ENCODE measurements around the gene ZC2HC1B.
"Not testable (repeated sequence)": the region's sequence is repeated elsewhere in the genome, so short reads cannot be mapped to it uniquely, and the experiment has no call there.

ZC2HC1B gene

GRCh38 chr6:143884216-143884900 lies 20.1 kb downstream of the ZC2HC1B start:
- Mint-ChIP-seq H3K4me1 (no peaks in the 10 kb centered on the region), H3K27me3 (no peaks in the 10 kb centered on the region), H3K36me3 (peaks cover 6% of the 10 kb centered on the region)

DNA sequence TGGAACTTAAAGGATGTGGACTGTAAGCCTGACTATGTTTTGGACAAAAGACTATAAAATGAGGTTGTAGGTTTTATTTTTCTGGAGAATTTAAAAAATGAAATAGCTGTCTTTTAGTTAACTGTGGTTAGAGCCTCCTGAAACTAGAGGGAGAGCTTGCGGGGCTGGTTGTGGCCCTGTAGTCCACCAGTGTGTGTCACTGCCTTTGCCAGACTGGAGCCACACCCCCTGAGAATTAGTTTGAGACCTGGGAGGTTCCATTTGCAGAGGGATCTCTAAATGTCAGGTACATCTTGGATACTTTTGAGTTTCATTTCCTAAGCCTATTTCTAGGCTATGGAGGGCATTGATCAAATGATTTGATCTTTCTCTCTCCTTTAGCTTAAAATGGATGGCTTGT lies 20.8 kb downstream of the ZC2HC1B start:
- no peak overlapping the region for H3K27ac Mint-ChIP-seq
- no peaks in the 10 kb centered on the region for H3K9me3 Mint-ChIP-seq
- peaks cover 6% of the 10 kb centered on the region for H3K36me3 Mint-ChIP-seq
- H3K4me1 Mint-ChIP-seq = no peaks in the 10 kb centered on the region
- H3K4me3 Mint-ChIP-seq = no peak overlapping the region
- H3K27me3 Mint-ChIP-seq = no peaks in the 10 kb centered on the region

More at GRCh38 chr6:143884216-143884900, 20.1 kb downstream of the ZC2HC1B start:
- Mint-ChIP-seq H3K4me3 (no peak overlapping the region), H3K9me3 (no peaks in the 10 kb centered on the region), H3K27ac (no peak overlapping the region)

DNA sequence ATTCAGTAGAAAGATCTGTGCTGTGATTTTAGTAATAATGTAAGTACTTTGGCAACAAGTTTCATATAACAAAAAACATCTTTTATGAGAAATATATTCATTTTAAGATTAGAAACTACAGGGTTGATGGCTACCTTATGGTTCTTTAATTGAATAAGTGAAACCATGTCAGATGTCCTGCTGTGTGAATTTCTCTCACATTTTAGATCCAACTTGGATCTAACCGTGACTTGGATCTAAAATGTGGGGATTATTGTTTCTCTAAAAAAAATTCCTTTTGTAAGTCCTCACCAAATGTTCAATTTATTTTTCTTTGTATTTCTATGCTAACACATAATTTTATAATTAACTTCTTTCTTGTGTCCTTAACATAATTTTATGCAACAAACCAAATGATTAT lies 30.4 kb downstream of the ZC2HC1B start:
- Mint-ChIP-seq H3K9me3 (no peaks in the 10 kb centered on the region), H3K27ac (no peak overlapping the region), H3K27me3 (no peaks in the 10 kb centered on the region), H3K4me1 (no peaks in the 10 kb centered on the region), H3K36me3 (no peaks in the 10 kb centered on the region), H3K4me3 (no peak overlapping the region)

DNA sequence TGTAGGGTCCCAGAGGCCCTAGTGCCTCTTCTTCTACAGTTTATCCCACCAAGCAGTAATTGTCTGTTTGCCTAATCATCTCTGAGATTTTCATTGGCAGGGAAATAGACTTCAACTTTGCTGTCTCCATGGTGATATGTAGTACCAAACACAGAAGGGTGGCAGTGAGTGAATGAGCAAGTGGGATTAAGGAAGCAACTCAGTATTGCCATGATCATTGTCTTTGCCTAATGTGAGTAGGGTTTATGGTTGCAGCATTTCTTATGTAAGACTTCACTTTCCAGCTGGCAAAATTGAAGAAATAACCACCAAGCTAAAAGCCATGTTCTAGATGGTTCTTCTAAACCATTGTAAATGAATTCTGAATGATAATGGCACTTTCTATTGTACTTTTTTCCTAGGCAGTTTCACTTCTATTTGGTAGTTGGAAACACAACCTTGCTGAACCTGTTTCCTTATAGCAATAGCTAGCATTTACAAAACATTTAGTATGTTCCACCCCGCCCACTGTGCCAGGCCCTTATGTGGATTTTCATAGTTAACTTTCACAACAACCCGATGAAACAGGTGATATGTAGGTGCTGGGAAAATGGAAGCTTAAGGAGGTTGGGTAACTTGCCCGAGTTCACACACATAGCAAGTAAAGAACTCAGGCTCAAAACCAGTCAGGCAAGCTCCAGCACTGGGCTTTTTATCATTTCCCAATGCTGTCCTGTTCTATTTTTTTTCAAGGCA lies 32.0 kb downstream of the ZC2HC1B start:
- H3K36me3 Mint-ChIP-seq = peaks cover 2% of the 10 kb centered on the region
- H3K27me3 Mint-ChIP-seq = no peaks in the 10 kb centered on the region
- no peaks in the 10 kb centered on the region for H3K9me3 Mint-ChIP-seq
- no peaks in the 10 kb centered on the region for H3K4me1 Mint-ChIP-seq
- H3K27ac Mint-ChIP-seq = no peak overlapping the region
- no peak overlapping the region for H3K4me3 Mint-ChIP-seq

DNA sequence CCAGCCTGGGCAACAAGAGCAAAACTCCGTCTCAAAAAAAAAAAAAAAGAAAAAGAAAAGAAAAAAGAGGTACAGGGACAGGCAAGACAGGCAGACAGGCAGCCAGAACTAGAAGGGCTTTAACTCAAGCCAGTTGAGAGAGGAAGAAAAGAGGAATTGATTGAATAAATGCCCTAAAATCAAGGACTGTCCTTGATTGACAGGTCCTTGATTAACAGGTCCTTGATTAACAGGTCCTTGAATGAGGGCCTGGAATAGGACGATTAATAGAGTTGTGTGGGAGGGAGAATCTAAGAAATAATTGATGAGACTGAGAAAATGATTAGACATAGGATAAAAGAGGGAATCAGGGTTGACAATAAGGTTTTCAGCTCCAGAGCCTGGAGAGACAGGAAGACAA lies 36.1 kb downstream of the ZC2HC1B start:
- H3K36me3 Mint-ChIP-seq = peaks cover 2% of the 10 kb centered on the region
- no peak overlapping the region for H3K4me3 Mint-ChIP-seq
- no peaks in the 10 kb centered on the region for H3K4me1 Mint-ChIP-seq
- H3K9me3 Mint-ChIP-seq = no peaks in the 10 kb centered on the region
- H3K27me3 Mint-ChIP-seq = no peaks in the 10 kb centered on the region
- H3K27ac Mint-ChIP-seq = no peak overlapping the region

GRCh38 chr6:143901885-143902750 lies 37.8 kb downstream of the ZC2HC1B start:
- Mint-ChIP-seq H3K4me3 (no peak overlapping the region), H3K27ac (no peak overlapping the region), H3K36me3 (peaks cover 2% of the 10 kb centered on the region)

GRCh38 chr6:143902827-143903226 lies 38.6 kb downstream of the ZC2HC1B start:
- Mint-ChIP-seq H3K27me3 (no peaks in the 10 kb centered on the region), H3K4me3 (no peak overlapping the region), H3K36me3 (peaks cover 2% of the 10 kb centered on the region), H3K4me1 (no peaks in the 10 kb centered on the region), H3K27ac (no peak overlapping the region), H3K9me3 (no peaks in the 10 kb centered on the region)

More at GRCh38 chr6:143901885-143902750, 37.8 kb downstream of the ZC2HC1B start:
- Mint-ChIP-seq H3K9me3 (no peaks in the 10 kb centered on the region), H3K4me1 (no peaks in the 10 kb centered on the region), H3K27me3 (no peaks in the 10 kb centered on the region)

- no peaks in the 10 kb centered on the region for H3K27me3 Mint-ChIP-seq
- no peak overlapping the region for H3K27ac Mint-ChIP-seq
- H3K9me3 Mint-ChIP-seq = peaks cover 36% of the 10 kb centered on the region
- H3K4me3 Mint-ChIP-seq = no peak overlapping the region
- H3K4me1 Mint-ChIP-seq = no peaks in the 10 kb centered on the region
- peaks cover 41% of the 10 kb centered on the region for H3K36me3 Mint-ChIP-seq
Observed at GRCh38 chr6:143911028-143911427, 46.8 kb downstream of the ZC2HC1B start.

GRCh38 chr6:143912671-143913070 lies 48.4 kb downstream of the ZC2HC1B start:
- H3K36me3 Mint-ChIP-seq = peaks cover 43% of the 10 kb centered on the region
- H3K9me3 Mint-ChIP-seq = peaks cover 36% of the 10 kb centered on the region
- H3K27ac Mint-ChIP-seq = no peak overlapping the region

GRCh38 chr6:143917026-143917425 lies 52.8 kb downstream of the ZC2HC1B start:
- not testable (repeated sequence) for H3K4me1 Mint-ChIP-seq, H3K27ac Mint-ChIP-seq, H3K4me3 Mint-ChIP-seq, H3K27me3 Mint-ChIP-seq
- Mint-ChIP-seq H3K9me3 (peaks cover 27% of the 10 kb centered on the region), H3K36me3 (peaks cover 34% of the 10 kb centered on the region)

More at GRCh38 chr6:143912671-143913070, 48.4 kb downstream of the ZC2HC1B start:
- Mint-ChIP-seq H3K4me3 (no peak overlapping the region), H3K4me1 (no peaks in the 10 kb centered on the region), H3K27me3 (no peaks in the 10 kb centered on the region)

DNA sequence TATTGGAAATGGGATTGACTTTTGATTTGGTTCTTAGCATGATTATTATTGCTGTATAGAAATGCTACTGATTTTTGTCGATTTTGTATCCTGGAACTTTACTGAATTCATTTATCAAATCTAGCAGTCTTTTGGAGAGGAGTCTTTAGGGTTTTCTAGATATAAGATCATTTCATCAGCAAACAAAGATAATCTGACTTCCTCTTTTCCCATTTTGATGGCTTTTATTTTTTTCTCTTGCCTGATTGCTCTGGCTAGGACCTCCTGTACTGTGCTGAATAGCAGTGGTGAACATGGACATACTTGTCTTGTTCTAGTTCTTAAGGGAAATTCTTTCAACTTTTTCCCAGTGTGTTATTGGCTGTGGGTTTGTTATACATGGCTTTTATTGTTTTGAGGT lies 64.6 kb downstream of the ZC2HC1B start:
- peaks cover 30% of the 10 kb centered on the region for H3K9me3 Mint-ChIP-seq
- H3K36me3 Mint-ChIP-seq = peaks cover 29% of the 10 kb centered on the region
- H3K4me3 Mint-ChIP-seq = no peak overlapping the region
- H3K4me1 Mint-ChIP-seq = no peaks in the 10 kb centered on the region
- no peak overlapping the region for H3K27ac Mint-ChIP-seq
- no peaks in the 10 kb centered on the region for H3K27me3 Mint-ChIP-seq

DNA sequence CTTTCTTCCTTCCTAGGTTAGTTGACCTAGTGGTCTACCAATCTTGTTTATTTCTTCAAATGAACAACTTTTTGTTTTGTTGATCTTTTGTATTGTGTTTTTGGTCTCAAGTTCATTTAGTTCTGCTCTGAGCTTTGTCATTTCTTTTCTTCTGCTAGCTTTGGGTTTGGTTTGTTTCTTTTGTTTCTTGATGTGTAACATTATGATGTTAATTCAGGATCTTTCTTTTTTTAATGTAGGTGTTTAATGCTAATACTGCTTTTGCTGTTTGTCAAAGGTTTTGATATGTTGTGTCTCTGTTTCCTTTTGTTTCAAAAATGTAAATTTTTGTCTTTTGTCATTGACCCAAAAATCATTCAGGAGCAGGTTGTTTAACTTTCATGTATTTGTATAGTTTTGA lies 65.7 kb downstream of the ZC2HC1B start:
- no peaks in the 10 kb centered on the region for H3K4me1 Mint-ChIP-seq

DNA sequence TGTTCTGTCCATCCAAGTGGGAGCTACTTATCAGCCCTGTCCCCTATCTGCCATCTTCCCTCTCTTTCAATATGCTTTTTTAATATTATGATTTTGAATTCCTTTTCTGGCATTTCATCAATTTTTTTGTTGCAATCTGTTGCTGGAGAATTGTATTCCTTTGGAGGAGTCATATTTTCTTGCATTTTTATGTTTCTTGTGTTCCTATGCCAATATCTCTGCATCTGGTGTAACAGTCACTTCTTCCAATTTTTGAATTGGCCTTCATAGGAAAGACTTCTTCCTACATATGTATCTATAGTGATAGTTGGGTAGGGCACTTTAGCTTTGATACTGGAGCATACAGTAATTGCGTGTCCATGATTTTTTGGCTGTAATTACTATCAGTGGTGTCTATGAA lies 70.1 kb downstream of the ZC2HC1B start:
- Mint-ChIP-seq H3K36me3 (peaks cover 27% of the 10 kb centered on the region), H3K9me3 (peaks cover 24% of the 10 kb centered on the region), H3K4me3 (no peak overlapping the region), H3K27me3 (no peaks in the 10 kb centered on the region), H3K4me1 (no peaks in the 10 kb centered on the region), H3K27ac (no peak overlapping the region)

More for the DNA sequence above, 65.7 kb downstream of the ZC2HC1B start:
- Mint-ChIP-seq H3K27ac (no peak overlapping the region), H3K27me3 (no peaks in the 10 kb centered on the region), H3K4me3 (no peak overlapping the region), H3K36me3 (peaks cover 32% of the 10 kb centered on the region), H3K9me3 (peaks cover 30% of the 10 kb centered on the region)

DNA sequence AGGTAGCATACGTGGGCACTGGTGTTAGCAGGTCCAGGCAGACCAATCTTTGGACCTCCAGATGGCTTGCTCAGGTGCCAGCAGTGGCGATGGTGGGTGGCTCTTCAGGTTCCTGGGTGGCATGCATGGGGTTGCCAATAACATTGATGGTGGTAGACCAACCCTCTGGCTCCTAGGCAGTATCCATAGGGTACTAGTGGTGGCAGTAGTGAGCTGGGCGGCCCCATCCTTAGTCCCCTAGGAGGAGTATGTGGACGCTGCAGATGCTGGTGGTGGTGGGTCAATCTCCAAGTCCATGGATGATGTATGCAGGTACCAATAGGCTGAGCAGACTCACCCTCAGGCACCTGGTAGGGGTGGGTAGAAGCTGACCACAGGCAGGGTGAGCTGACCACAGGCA lies 70.6 kb downstream of the ZC2HC1B start:
- Mint-ChIP-seq H3K9me3 (peaks cover 19% of the 10 kb centered on the region), H3K4me1 (peaks cover 1% of the 10 kb centered on the region), H3K4me3 (no peak overlapping the region), H3K27ac (no peak overlapping the region), H3K36me3 (peaks cover 25% of the 10 kb centered on the region), H3K27me3 (no peaks in the 10 kb centered on the region)

GRCh38 chr6:143936347-143936746 lies 72.1 kb downstream of the ZC2HC1B start:
- Mint-ChIP-seq H3K36me3 (peaks cover 16% of the 10 kb centered on the region), H3K4me3 (no peak overlapping the region), H3K9me3 (peaks cover 10% of the 10 kb centered on the region), H3K4me1 (peaks cover 5% of the 10 kb centered on the region), H3K27ac (no peak overlapping the region), H3K27me3 (no peaks in the 10 kb centered on the region)

Measured in activated naive CD4-positive, alpha-beta T cell treated with anti-CD3 and anti-CD28 coated beads, Interleukin-2, amount 50 U/mL, for 24 hours (primary cell).